ENCODE measurements around the gene PDE7B.

DNA sequence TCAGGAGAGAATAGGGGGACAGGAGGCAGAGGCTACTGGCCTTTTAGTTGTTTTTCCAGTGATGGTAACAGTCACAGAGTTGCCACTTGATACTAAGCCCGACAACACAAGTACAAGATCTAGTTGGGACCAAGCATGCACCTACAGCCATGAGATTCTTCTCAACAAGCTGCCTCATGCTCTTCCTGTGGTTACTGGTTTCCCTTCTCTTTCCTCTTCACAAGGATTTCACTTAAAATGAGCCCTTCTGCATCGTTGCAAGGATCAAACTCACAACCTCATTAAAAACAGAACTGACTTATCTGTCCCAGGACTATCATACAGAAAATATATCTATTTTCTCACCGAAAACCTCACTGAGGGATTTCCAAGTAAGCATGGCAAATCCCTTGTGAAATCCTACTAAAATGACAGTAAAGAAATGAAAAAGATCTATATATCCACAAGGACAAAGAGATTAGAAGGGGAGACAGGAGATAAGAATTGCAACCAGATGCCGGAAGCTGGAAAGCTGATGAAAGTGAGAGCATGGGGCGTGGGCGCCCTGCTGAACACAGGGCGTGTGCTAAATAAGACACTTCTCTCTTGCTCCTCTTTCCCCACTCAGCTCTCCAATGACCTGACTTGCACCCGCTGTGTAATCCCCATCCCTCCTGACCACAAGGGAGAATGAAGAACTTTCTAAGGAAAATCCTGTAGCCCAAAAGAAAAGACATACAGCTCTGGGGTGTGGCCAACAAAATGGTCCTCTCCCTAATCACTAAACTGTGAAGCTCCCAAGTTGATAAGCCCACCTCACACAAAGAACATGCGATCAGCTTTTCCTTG lies 385.2 kb downstream of the PDE7B start:
- TF ChIP-seq, protein P1, sequence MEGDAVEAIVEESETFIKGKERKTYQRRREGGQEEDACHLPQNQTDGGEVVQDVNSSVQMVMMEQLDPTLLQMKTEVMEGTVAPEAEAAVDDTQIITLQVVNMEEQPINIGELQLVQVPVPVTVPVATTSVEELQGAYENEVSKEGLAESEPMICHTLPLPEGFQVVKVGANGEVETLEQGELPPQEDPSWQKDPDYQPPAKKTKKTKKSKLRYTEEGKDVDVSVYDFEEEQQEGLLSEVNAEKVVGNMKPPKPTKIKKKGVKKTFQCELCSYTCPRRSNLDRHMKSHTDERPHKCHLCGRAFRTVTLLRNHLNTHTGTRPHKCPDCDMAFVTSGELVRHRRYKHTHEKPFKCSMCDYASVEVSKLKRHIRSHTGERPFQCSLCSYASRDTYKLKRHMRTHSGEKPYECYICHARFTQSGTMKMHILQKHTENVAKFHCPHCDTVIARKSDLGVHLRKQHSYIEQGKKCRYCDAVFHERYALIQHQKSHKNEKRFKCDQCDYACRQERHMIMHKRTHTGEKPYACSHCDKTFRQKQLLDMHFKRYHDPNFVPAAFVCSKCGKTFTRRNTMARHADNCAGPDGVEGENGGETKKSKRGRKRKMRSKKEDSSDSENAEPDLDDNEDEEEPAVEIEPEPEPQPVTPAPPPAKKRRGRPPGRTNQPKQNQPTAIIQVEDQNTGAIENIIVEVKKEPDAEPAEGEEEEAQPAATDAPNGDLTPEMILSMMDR (conservative IDR thresholded peaks at IDR 0.05; ENCODE audit: low read length) = no peak
- no peak for TF ChIP-seq EZH2phosphoT487 (IDR thresholded peaks at IDR 0.05; ENCODE audit: borderline replicate concordance, low read depth, low read length)

Measured in OCI-LY7 (cell line).